Calu3 (cell line): ENCODE results near the gene HM13. TPM values are rescaled to one million over a fixed set of nuclear protein-coding genes. Genes with fewer than 3 reads are reported as not detected.
"Not testable (repeated sequence)": the region's sequence is repeated elsewhere in the genome, so short reads cannot be mapped to it uniquely, and the experiment has no call there.

ENCODE experiments used
- BruUV-seq: library from RNA; stranded (reverse); fragments of 400-500 nt; replicated peaks from 2 replicates; lab custom pipeline; 2021; lab: Mats Ljungman, UMichigan
- CTCF ChIA-PET: fragments of 300-600 bp; sonication (Branson Sonifier 250); formaldehyde crosslinking; loops from one replicate; lab custom pipeline; 2022; ENCODE audit warnings: antibody characterized with exemption; lab: Charles Lee
- DNase-seq: peaks from one replicate; pipeline ENCODE4 v3.0.0; 2022
- H3K27ac Mint-ChIP-seq: one replicate; pipeline ENCODE4 v1.8.0; 2022; ENCODE audit warnings: mixed read lengths; ENCODE audit not compliant: unreplicated experiment
- H3K27me3 Mint-ChIP-seq: one replicate; pipeline ENCODE4 v1.8.0; 2022; ENCODE audit warnings: mixed read lengths; ENCODE audit not compliant: unreplicated experiment
- H3K36me3 Mint-ChIP-seq: one replicate; pipeline ENCODE4 v1.8.0; 2022; ENCODE audit warnings: mild to moderate bottlenecking, moderate library complexity, mixed read lengths; ENCODE audit not compliant: insufficient read depth, unreplicated experiment
- H3K4me1 Mint-ChIP-seq: one replicate; pipeline ENCODE4 v1.8.0; 2022; ENCODE audit warnings: mild to moderate bottlenecking, low read depth, mixed read lengths; ENCODE audit not compliant: unreplicated experiment
- H3K4me3 Mint-ChIP-seq: one replicate; pipeline ENCODE4 v1.8.0; 2022; ENCODE audit warnings: mild to moderate bottlenecking, low read depth, moderate library complexity, mixed read lengths; ENCODE audit not compliant: unreplicated experiment
- H3K9me3 Mint-ChIP-seq: one replicate; pipeline ENCODE4 v1.8.0; 2022; ENCODE audit warnings: low read depth, mixed read lengths; ENCODE audit not compliant: unreplicated experiment
- CTCF ChIP-seq: fragments of 200-600 bp; IDR thresholded peaks from one replicate; pipeline ENCODE4 v1.8.0; 2022; ENCODE audit warnings: antibody characterized with exemption; ENCODE audit not compliant: unreplicated experiment
- intact Hi-C: fragments of 100-400 bp; cut with micrococcal nuclease; formaldehyde crosslinking; loops from one replicate; pipeline ENCODE4 v1.10.0; 2022; ENCODE audit not compliant: unreplicated experiment
- total RNA-seq: library from RNA; stranded (reverse); gene quantifications from 2 replicates; pipeline ENCODE4 v1.2.3, GENCODE V29; 2022

The HM13 gene
- total RNA-seq, 1 experiment from 2014 or later, result 342 TPM

GRCh38 chr20:31537116-31537871 lies 23.1 kb downstream of the HM13 start:
- no peak for TF ChIP-seq CTCF
- Mint-ChIP-seq H3K27ac (peak overlapping the region; percentile 1), H3K9me3 (no peaks in the 10 kb centered on the region), H3K36me3 (peaks cover 71% of the 10 kb centered on the region), H3K4me3 (no peak overlapping the region), H3K4me1 (peaks cover 21% of the 10 kb centered on the region), H3K27me3 (no peaks in the 10 kb centered on the region)
- intact Hi-C loops, result no loop called here
- BruUV-seq, result no TSS peak
- no peak for DNase-seq
- CTCF ChIA-PET, result interaction anchor here (0.9 kb wide), 2 partner anchors 23 to 74 kb away, joined by 3 to 4 read pairs; no protein-coding TSS in a partner anchor

DNA sequence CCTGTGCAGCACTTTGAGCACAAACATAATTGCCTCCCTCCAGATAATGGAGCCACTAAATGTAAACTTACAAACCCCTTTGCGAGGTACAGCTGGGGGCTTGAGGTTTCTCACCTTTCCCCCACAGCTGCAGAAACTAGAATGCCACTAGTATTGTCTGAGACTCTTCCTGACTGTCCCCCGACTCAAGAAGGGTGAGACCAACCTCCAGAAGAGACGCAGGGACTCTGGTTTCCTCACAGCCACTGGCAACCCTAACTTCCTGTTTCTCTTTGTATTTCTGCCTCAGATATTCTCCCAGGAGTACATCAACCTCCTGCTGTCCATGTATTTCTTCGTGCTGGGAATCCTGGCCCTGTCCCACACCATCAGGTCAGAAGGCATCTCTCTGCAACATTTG lies 23.6 kb downstream of the HM13 start:
- H3K9me3 Mint-ChIP-seq, result no peaks in the 10 kb centered on the region
- peaks cover 22% of the 10 kb centered on the region for H3K4me1 Mint-ChIP-seq
- H3K27ac Mint-ChIP-seq, result no peak overlapping the region
- no peaks in the 10 kb centered on the region for H3K27me3 Mint-ChIP-seq
- CTCF ChIA-PET, result interaction anchor here (1.1 kb wide), 1 partner anchor 35 kb away, joined by 3 read pairs; no protein-coding TSS in a partner anchor
- intact Hi-C loops, result no loop called here
- H3K36me3 Mint-ChIP-seq, result peaks cover 65% of the 10 kb centered on the region
- no peak for DNase-seq
- H3K4me3 Mint-ChIP-seq, result no peak overlapping the region
- BruUV-seq, result no TSS peak
- TF ChIP-seq CTCF, result no peak

- no TSS peak for BruUV-seq
- Mint-ChIP-seq H3K4me1 (peaks cover 22% of the 10 kb centered on the region), H3K27ac (no peak overlapping the region), H3K9me3 (no peaks in the 10 kb centered on the region), H3K36me3 (peaks cover 62% of the 10 kb centered on the region), H3K4me3 (no peak overlapping the region), H3K27me3 (no peaks in the 10 kb centered on the region)
- TF ChIP-seq CTCF, result no peak
- no peak for DNase-seq
- CTCF ChIA-PET, result interaction anchor here (1.1 kb wide), 1 partner anchor 35 kb away, joined by 3 read pairs; no protein-coding TSS in a partner anchor
- intact Hi-C loops, result no loop called here
Observed at GRCh38 chr20:31538326-31538725, 24.1 kb downstream of the HM13 start.

- Mint-ChIP-seq H3K36me3 (peaks cover 59% of the 10 kb centered on the region), H3K4me1 (peaks cover 22% of the 10 kb centered on the region)
- H3K4me3 Mint-ChIP-seq, intact Hi-C loops, BruUV-seq, H3K27me3 Mint-ChIP-seq, H3K9me3 Mint-ChIP-seq, DNase-seq, H3K27ac Mint-ChIP-seq: not testable (repeated sequence)
- CTCF ChIA-PET, result interaction anchor here (0.7 kb wide), 1 partner anchor 23 kb away, joined by 4 read pairs; no protein-coding TSS in a partner anchor
Observed at GRCh38 chr20:31539636-31540035, 25.4 kb downstream of the HM13 start.

GRCh38 chr20:31540406-31540805 lies 26.2 kb downstream of the HM13 start:
- Mint-ChIP-seq H3K27me3 (no peaks in the 10 kb centered on the region), H3K36me3 (peaks cover 55% of the 10 kb centered on the region), H3K27ac (no peak overlapping the region), H3K4me1 (peaks cover 22% of the 10 kb centered on the region), H3K4me3 (no peak overlapping the region), H3K9me3 (no peaks in the 10 kb centered on the region)
- DNase-seq, result no peak
- CTCF ChIA-PET, result no interaction called here
- BruUV-seq, result no TSS peak
- intact Hi-C loops, result no loop called here
- no peak for TF ChIP-seq CTCF
